ENCODE measurements around the gene PDZD2. TPM values are rescaled to one million over a fixed set of nuclear protein-coding genes. Genes with fewer than 3 reads are reported as not detected.
"Not testable (repeated sequence)": the region's sequence is repeated elsewhere in the genome, so short reads cannot be mapped to it uniquely, and the experiment has no call there.

Gene PDZD2
- total RNA-seq, 1 donor from 2014 or later = not detected

DNA sequence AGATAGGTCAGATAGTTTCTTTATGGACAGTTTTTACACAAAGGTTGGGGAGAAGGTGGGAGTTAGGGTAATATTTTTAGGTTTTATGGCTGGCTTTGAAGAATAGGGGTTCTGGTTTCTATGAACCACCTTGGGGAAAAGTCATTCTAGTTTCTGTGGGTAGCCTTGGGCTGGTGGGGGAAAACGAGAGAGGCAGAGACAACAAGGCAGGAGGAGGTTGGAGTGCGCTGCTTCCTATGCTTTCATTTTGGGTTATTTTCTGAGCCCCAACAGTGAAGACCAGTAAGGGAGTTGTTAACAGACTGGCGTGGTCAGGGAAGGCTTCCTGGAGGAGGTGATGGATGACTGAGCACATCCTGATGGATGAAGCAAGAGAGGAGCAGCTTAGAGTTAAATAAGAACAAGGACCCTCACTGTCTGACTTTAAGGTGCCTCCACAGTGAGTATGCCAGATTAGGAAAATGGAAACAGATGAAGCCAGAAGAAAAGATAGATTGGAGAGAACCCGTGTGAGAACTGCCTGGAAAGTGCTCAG, 81.9 kb downstream of the PDZD2 start:
- Mint-ChIP-seq H3K27ac (no peak overlapping the region), H3K4me3 (no peak overlapping the region), H3K27me3 (peaks cover under 1% of the 10 kb centered on the region), H3K9me3 (no peaks in the 10 kb centered on the region), H3K4me1 (no peaks in the 10 kb centered on the region), H3K36me3 (ENCODE audit: low read depth) (no peaks in the 10 kb centered on the region)
- DNase-seq = no peak
- intact Hi-C loops (cut with micrococcal nuclease) = no loop called here

DNA sequence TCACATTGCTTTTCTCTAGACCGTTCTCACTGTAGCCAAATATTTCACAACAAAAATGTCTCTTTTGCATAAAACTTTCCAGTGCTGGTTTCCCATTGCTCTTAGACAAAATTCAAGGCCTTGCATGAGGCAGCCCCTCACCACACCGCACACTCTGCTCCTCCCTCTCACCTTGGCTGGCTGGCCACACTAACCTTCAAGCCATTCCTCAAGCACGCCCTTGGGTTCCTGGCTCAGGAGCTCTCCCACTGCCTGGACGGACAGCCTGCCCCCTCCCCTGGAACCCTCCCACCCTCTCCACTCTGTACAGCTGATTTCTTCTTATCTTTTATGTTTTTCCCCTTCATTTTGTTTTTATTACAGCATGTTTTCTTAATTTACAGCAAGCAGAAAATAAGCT, 83.2 kb downstream of the PDZD2 start:
- intact Hi-C loops (cut with micrococcal nuclease) = no loop called here
- no peak overlapping the region for H3K4me3 Mint-ChIP-seq
- DNase-seq = no peak
- no peak overlapping the region for H3K27ac Mint-ChIP-seq
- no peaks in the 10 kb centered on the region for H3K27me3 Mint-ChIP-seq
- H3K4me1 Mint-ChIP-seq = no peaks in the 10 kb centered on the region
- H3K36me3 Mint-ChIP-seq (ENCODE audit: low read depth) = no peaks in the 10 kb centered on the region
- H3K9me3 Mint-ChIP-seq = no peaks in the 10 kb centered on the region

DNA sequence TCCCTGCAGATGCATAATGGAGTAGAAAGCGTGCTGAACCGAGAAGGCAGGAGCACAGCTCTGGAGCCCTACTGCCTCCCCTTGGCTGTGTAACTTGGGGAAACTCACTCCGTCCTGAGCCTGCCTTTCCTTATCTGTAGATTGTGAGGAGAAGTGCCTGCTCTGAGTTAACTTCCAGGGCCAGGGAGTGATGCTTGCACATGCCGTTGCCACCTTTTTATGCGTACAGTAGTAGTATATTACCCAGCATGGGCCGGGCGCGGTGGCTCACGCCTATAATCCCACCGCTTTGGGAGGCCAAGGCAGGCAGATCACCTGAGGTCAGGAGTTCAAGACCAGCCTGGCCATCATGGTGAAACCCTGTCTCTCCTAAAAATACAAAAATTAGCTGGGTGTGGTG, 87.1 kb downstream of the PDZD2 start:
- no peaks in the 10 kb centered on the region for H3K36me3 Mint-ChIP-seq (ENCODE audit: low read depth)
- no peak overlapping the region for H3K4me3 Mint-ChIP-seq
- H3K27me3 Mint-ChIP-seq = no peaks in the 10 kb centered on the region
- H3K27ac Mint-ChIP-seq = no peak overlapping the region
- no peaks in the 10 kb centered on the region for H3K4me1 Mint-ChIP-seq
- H3K9me3 Mint-ChIP-seq = no peaks in the 10 kb centered on the region
- intact Hi-C loops (cut with micrococcal nuclease) = no loop called here
- no peak for DNase-seq

DNA sequence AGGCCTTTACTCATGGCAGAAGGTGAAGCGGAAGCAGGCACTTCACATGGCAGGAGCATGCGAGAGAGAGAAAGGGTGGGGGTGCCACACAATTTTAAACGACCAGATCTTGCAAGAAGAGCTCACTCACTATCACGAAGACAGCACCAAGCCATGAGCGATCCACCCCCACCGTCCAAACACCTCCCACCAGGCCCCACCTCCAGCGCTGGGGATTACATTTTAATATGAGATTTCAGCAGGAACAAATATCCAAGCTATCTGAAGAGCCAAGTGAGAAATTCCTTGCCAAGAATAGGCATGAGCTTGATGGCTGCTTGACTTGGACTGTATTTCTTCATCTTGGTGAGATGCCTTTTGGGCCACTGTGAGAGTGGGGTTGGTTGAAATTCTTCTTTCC, 88.0 kb downstream of the PDZD2 start:
- intact Hi-C loops (cut with micrococcal nuclease) = no loop called here
- no peaks in the 10 kb centered on the region for H3K27me3 Mint-ChIP-seq
- no peak overlapping the region for H3K27ac Mint-ChIP-seq
- no peak overlapping the region for H3K4me3 Mint-ChIP-seq
- DNase-seq = no peak
- peaks cover 2% of the 10 kb centered on the region for H3K4me1 Mint-ChIP-seq
- no peaks in the 10 kb centered on the region for H3K9me3 Mint-ChIP-seq
- no peaks in the 10 kb centered on the region for H3K36me3 Mint-ChIP-seq (ENCODE audit: low read depth)

DNA sequence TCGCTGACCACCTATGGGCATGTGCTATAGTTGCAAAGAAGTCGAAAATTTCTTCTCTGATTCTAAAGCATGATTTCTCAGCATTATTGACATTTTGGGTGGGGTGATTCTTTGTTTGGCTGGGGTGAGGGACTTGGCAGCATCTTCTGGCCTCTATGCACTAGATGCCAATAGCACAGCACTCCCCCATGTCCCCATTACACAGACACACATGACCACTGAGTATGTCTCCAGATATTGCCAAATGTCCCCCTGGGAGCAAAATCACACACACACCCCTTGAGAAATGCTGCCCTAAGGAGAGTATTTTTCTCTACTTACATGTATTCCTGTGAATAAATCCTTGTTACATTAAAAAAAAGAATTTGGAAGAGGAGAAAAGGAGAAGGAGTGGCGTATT, 89.1 kb downstream of the PDZD2 start:
- H3K36me3 Mint-ChIP-seq (ENCODE audit: low read depth) = no peaks in the 10 kb centered on the region

DNA sequence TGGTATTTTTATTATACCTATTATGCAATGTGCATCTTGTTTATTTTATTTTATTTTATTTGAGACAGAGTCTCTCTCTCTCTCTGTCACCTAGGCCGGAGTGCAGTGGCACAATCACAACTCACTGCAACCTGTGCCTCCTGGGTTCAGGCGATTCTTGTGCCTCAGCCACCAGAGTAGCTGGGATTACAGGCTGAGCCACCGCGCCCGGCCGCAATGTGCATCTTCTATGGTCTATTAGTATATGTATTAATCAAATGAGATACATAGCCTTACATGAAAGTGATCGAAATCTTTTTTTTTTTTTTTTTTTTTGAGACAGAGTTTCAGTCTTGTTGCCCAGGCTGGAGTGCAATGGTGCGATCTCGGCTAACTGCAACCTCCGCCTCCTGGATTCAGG, 89.9 kb downstream of the PDZD2 start:
- not testable (repeated sequence) for H3K27me3 Mint-ChIP-seq

More for the DNA sequence above, 89.1 kb downstream of the PDZD2 start:
- no peaks in the 10 kb centered on the region for H3K9me3 Mint-ChIP-seq
- no peak overlapping the region for H3K27ac Mint-ChIP-seq
- DNase-seq = no peak
- H3K4me1 Mint-ChIP-seq = peaks cover 2% of the 10 kb centered on the region
- no peaks in the 10 kb centered on the region for H3K27me3 Mint-ChIP-seq
- H3K4me3 Mint-ChIP-seq = no peak overlapping the region
- intact Hi-C loops (cut with micrococcal nuclease) = no loop called here

DNA sequence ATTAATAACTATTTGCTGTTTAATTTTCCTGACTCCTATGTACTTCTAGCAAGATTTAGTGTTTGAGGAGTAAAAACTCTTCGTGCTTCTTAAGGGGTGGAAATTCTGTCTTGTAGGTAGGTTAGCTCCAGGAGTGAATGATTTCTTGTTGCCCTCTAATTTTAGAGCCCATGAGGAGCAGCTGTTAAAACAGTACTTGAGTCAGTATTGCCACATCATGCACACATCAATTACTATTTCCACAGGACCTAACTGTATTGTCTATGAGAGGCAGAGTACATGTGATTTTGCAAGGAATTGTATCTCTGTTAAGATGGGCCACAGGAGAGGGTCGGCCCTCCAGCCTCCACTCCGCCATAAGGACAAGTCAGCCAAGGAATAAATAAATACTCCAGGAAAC, 91.2 kb downstream of the PDZD2 start:
- intact Hi-C loops (cut with micrococcal nuclease) = no loop called here
- Mint-ChIP-seq H3K27me3 (no peaks in the 10 kb centered on the region), H3K4me3 (no peak overlapping the region), H3K4me1 (peaks cover 2% of the 10 kb centered on the region), H3K27ac (no peak overlapping the region), H3K9me3 (no peaks in the 10 kb centered on the region), H3K36me3 (ENCODE audit: low read depth) (no peaks in the 10 kb centered on the region)
- DNase-seq = no peak

More for the DNA sequence above, 89.9 kb downstream of the PDZD2 start:
- H3K9me3 Mint-ChIP-seq; H3K4me1 Mint-ChIP-seq; H3K4me3 Mint-ChIP-seq; DNase-seq; H3K36me3 Mint-ChIP-seq (ENCODE audit: low read depth); H3K27ac Mint-ChIP-seq; intact Hi-C loops (cut with micrococcal nuclease): not testable (repeated sequence)

DNA sequence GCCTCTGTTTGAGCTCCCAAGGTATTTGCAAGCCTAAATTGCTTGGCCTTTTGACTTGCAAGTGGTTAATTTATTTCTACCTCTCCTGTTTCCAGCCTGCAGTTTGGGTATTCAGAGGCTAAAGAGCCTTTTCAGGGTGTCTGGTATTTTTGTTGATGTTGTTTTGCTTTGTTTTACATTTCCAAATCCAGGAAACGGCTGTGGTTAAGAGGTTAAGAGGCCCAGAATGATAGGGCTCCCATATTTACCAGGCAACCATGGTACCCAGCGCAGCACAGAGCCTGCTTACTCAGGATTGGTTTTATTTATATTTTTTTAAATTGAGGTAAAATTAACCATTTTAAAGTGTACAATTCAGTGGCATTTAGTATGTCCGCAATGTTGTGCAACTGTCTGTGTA, 92.1 kb downstream of the PDZD2 start:
- DNase-seq = no peak
- Mint-ChIP-seq H3K4me1 (peaks cover 2% of the 10 kb centered on the region), H3K9me3 (no peaks in the 10 kb centered on the region), H3K36me3 (ENCODE audit: low read depth) (no peaks in the 10 kb centered on the region), H3K27me3 (no peaks in the 10 kb centered on the region), H3K4me3 (no peak overlapping the region), H3K27ac (no peak overlapping the region)
- intact Hi-C loops (cut with micrococcal nuclease) = no loop called here

DNA sequence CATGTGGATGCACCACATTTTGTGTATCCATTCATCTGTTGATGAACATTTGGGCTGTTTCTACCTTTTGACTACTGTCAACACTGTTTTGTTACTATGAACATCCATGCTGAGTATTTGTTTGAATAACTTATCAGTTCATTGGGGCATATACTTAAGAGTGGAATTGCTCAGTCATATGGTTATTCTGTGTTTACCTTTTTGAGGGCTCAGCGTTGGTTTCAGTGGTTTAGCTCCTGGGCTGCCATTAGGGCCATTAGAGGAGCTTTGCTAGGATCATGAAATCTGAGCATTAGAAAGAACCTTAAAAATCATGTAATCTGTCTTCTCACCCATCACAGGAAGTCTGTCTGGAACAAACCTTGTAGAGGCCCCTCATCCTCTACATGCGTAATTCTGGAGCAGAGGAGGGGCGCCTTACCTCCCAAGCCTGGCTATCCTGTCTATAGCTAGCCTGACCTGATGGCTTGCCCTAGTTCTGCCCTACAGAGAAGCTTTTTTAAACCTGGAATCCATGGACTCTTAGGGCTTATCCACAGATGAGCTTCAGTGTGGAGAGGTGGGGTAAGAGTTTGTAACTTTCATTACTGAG, 92.9 kb downstream of the PDZD2 start:
- Mint-ChIP-seq H3K27me3 (no peaks in the 10 kb centered on the region), H3K9me3 (no peaks in the 10 kb centered on the region), H3K36me3 (ENCODE audit: low read depth) (no peaks in the 10 kb centered on the region), H3K4me3 (no peak overlapping the region), H3K4me1 (peaks cover 2% of the 10 kb centered on the region), H3K27ac (no peak overlapping the region)
- intact Hi-C loops (cut with micrococcal nuclease) = no loop called here
- no peak for DNase-seq

DNA sequence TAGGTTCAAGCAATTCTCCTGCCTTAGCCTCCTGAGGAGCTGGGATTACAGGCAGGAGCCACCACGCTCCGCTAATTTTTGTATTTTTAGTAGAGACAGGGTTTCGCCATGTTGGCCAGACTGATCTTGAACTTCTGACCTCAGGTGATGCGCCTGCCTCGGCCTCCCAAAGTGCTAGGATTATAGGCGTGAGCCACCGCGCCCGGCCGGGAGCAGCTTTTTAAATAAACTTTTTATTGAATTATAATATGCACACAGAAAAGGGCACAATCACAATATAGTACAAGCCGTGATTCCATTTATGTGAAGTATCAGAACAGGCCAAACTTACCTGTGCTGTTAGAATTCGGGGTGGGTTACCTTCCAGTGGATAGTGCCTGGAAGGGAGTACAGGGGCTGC, 93.9 kb downstream of the PDZD2 start:
- DNase-seq; H3K4me1 Mint-ChIP-seq; H3K27ac Mint-ChIP-seq; H3K36me3 Mint-ChIP-seq (ENCODE audit: low read depth); H3K4me3 Mint-ChIP-seq; H3K9me3 Mint-ChIP-seq; intact Hi-C loops (cut with micrococcal nuclease); H3K27me3 Mint-ChIP-seq: not testable (repeated sequence)

DNA sequence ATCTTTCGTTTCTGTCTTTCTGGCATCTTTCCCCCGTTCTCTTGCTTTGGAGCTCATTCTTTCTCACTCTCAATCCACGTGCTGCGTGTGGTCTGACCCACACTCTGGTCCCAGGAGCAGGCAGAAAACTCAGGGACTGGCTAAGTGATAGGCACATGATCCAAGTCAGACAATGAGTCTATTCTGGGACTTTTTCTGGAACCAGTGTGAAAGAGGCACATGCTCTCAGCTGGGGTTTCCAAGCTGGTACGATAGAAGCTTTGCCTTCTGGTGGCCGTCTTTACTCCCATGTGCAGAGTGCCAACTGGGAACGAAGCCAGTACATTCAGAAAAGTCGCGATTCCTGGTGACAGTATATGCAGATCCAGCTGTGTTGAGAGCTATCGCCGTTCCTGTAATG, 94.4 kb downstream of the PDZD2 start:
- no peak for DNase-seq
- no peak overlapping the region for H3K4me3 Mint-ChIP-seq
- no peak overlapping the region for H3K27ac Mint-ChIP-seq
- H3K9me3 Mint-ChIP-seq = no peaks in the 10 kb centered on the region
- no peaks in the 10 kb centered on the region for H3K27me3 Mint-ChIP-seq
- no peaks in the 10 kb centered on the region for H3K36me3 Mint-ChIP-seq (ENCODE audit: low read depth)
- intact Hi-C loops (cut with micrococcal nuclease) = no loop called here
- H3K4me1 Mint-ChIP-seq = peaks cover 2% of the 10 kb centered on the region

DNA sequence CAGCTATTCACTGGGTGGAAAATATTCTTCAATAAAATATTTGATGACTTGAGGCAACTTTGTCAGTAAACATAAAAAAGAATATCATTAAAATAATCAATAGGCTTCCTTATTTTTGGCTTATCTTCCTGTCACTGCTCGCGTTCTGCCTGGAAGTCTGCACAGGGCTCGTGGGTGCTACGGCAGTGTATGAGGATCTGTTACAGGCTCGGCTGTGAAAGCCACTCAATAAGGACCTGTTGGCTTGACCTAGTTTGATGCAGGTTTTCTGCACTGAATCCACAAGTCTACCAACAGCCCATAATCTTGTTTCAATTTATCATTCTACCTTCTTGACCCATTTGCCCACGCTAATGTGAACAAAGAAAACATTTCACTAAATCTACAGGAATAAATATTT, 97.2 kb downstream of the PDZD2 start:
- no peaks in the 10 kb centered on the region for H3K27me3 Mint-ChIP-seq
- no peak for DNase-seq
- intact Hi-C loops (cut with micrococcal nuclease) = no loop called here
- no peak overlapping the region for H3K4me3 Mint-ChIP-seq
- H3K36me3 Mint-ChIP-seq (ENCODE audit: low read depth) = no peaks in the 10 kb centered on the region
- H3K4me1 Mint-ChIP-seq = peaks cover 2% of the 10 kb centered on the region
- H3K27ac Mint-ChIP-seq = no peak overlapping the region
- H3K9me3 Mint-ChIP-seq = no peaks in the 10 kb centered on the region

DNA sequence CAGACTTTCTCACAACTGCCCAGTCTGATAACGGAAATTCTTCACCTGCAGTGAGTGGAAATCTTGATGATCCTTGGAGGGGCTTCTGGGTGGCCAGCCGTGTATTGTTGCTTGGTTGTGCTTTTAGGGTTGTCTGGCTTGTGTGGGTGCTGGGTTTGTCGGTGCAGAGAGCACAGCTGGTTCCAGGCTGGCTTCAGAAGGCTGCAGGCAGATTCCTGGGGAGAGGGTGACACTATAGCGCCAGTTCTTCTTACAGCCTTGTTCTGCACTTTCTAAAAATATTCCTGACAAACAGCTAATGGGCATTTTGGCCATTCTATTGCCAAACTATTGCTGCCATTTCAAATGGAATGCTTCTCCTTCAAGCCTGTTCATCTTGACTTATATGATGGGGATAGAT, 99.3 kb downstream of the PDZD2 start:
- Mint-ChIP-seq H3K27me3 (no peaks in the 10 kb centered on the region), H3K4me1 (no peaks in the 10 kb centered on the region), H3K36me3 (ENCODE audit: low read depth) (no peaks in the 10 kb centered on the region), H3K4me3 (no peak overlapping the region), H3K9me3 (no peaks in the 10 kb centered on the region), H3K27ac (no peak overlapping the region)
- DNase-seq = no peak
- intact Hi-C loops (cut with micrococcal nuclease) = no loop called here

DNA sequence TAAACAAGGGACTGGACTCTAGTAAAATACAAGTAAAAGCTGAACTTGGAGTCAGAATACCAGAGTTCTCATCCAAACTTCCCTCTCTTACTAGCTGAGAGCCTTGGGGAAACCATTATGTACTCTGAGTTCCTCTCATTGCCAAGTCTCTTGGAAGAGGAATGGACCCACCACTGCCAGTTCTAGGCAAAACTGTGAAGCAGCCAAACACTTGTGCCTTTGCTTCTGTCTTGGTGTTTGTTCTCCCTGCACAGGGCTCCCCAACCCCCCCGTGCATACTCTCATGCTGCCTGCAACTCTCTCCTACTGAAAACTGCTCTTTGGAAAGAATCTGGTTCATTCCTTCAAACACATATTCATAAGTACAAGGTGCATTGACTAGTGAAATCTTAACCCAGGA, 102.6 kb downstream of the PDZD2 start:
- H3K9me3 Mint-ChIP-seq = no peaks in the 10 kb centered on the region
- H3K27ac Mint-ChIP-seq = no peak overlapping the region
- H3K4me3 Mint-ChIP-seq = no peak overlapping the region
- H3K27me3 Mint-ChIP-seq = no peaks in the 10 kb centered on the region
- intact Hi-C loops (cut with micrococcal nuclease) = no loop called here
- no peaks in the 10 kb centered on the region for H3K4me1 Mint-ChIP-seq
- H3K36me3 Mint-ChIP-seq (ENCODE audit: low read depth) = no peaks in the 10 kb centered on the region
- no peak for DNase-seq

DNA sequence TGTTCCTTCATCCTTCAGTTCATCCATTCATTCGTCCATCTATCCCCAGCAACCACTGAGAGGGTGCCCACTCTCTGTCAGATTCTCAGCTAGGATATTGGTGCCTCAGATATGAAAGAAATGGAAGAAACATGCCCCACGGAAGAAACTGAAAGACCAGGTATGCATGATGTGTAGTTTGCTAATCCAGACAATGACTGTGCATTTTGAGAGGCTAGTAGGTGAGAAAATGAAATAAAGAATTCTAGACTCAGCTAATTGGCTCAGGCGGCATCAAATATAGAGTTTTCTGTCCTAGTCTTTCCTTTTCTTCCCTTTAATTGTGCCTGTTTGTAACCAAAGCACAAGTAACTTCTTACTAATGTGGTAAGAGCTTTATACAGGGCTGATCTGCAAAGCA, 104.7 kb downstream of the PDZD2 start:
- no peak overlapping the region for H3K4me3 Mint-ChIP-seq
- intact Hi-C loops (cut with micrococcal nuclease) = no loop called here
- H3K4me1 Mint-ChIP-seq = no peaks in the 10 kb centered on the region
- no peaks in the 10 kb centered on the region for H3K36me3 Mint-ChIP-seq (ENCODE audit: low read depth)
- no peak overlapping the region for H3K27ac Mint-ChIP-seq
- no peaks in the 10 kb centered on the region for H3K9me3 Mint-ChIP-seq
- H3K27me3 Mint-ChIP-seq = no peaks in the 10 kb centered on the region
- no peak for DNase-seq

Measured in activated CD4-positive, alpha-beta T cell treated with anti-CD3 and anti-CD28 coated beads, Interleukin-2, amount 10 ng/mL, durations not matched to agents 24 days and 14 days (primary cell).